Activated CD4-positive, alpha-beta memory T cell treated with anti-CD3 and anti-CD28 coated beads for 36 hours (primary cell): ENCODE measurements around the gene SH3BP2. TPM values are rescaled to one million over a fixed set of nuclear protein-coding genes. Genes with fewer than 3 reads are reported as not detected.

Source experiments
- CTCF ChIA-PET: fragments of 350-600 bp; sonication (Branson Sonifier 250); formaldehyde crosslinking; loops from one replicate; lab custom pipeline; 2021; ENCODE audit warnings: antibody characterized with exemption, inconsistent platforms; lab: Charles Lee
- POLR2A ChIA-PET: fragments of 350-600 bp; sonication (Branson Sonifier 250); formaldehyde crosslinking; loops from one replicate; lab custom pipeline; 2021; ENCODE audit warnings: antibody characterized with exemption; lab: Charles Lee
- DNase-seq: peaks from one replicate; pipeline ENCODE4 v3.0.0-alpha.2; 2020
- H3K27ac Mint-ChIP-seq: one replicate; pipeline ENCODE4 v1.8.0; 2021; ENCODE audit warnings: mixed read lengths
- H3K27me3 Mint-ChIP-seq: one replicate; pipeline ENCODE4 v1.8.0; 2021; ENCODE audit warnings: mixed read lengths
- H3K36me3 Mint-ChIP-seq: one replicate; pipeline ENCODE4 v1.8.0; 2021; ENCODE audit warnings: mixed read lengths
- H3K4me1 Mint-ChIP-seq: one replicate; pipeline ENCODE4 v1.8.0; 2021; ENCODE audit warnings: low read depth, mixed read lengths
- H3K4me3 Mint-ChIP-seq: one replicate; pipeline ENCODE4 v1.8.0; 2021; ENCODE audit warnings: mild to moderate bottlenecking, mixed read lengths
- H3K9me3 Mint-ChIP-seq: one replicate; pipeline ENCODE4 v1.8.0; 2021; ENCODE audit warnings: mixed read lengths
- intact Hi-C: fragments of 100-400 bp; cut with micrococcal nuclease; formaldehyde crosslinking; loops from one replicate; pipeline ENCODE4 v1.15.1; 2023
- total RNA-seq, 2 experiments: library from RNA; stranded (reverse); gene quantifications; one replicate each; pipeline ENCODE4 v1.2.3, GENCODE V29; 2021

Gene SH3BP2
- total RNA-seq, 2 experiments from 2014 or later = 55.9 to 62.8 TPM

- ChIA-PET CTCF (no interaction called here), POLR2A (interaction anchor here (1.0 kb wide), 1 partner anchor 78 kb away, joined by 3 read pairs; no protein-coding TSS in a partner anchor)
- Mint-ChIP-seq H3K9me3 (no peaks in the 10 kb centered on the region), H3K36me3 (no peaks in the 10 kb centered on the region), H3K27ac (peak overlapping the region; percentile 87), H3K4me1 (peaks cover 45% of the 10 kb centered on the region), H3K27me3 (no peaks in the 10 kb centered on the region), H3K4me3 (peak overlapping the region; percentile 83)
- DNase-seq = peak; percentile 76
- intact Hi-C loops = loop anchor here (2.0 kb wide), 1 partner anchor 23 kb away; no protein-coding TSS in a partner anchor
Observed at GRCh38 chr4:2793586-2794485, 951 bp downstream of the SH3BP2 start.

DNA sequence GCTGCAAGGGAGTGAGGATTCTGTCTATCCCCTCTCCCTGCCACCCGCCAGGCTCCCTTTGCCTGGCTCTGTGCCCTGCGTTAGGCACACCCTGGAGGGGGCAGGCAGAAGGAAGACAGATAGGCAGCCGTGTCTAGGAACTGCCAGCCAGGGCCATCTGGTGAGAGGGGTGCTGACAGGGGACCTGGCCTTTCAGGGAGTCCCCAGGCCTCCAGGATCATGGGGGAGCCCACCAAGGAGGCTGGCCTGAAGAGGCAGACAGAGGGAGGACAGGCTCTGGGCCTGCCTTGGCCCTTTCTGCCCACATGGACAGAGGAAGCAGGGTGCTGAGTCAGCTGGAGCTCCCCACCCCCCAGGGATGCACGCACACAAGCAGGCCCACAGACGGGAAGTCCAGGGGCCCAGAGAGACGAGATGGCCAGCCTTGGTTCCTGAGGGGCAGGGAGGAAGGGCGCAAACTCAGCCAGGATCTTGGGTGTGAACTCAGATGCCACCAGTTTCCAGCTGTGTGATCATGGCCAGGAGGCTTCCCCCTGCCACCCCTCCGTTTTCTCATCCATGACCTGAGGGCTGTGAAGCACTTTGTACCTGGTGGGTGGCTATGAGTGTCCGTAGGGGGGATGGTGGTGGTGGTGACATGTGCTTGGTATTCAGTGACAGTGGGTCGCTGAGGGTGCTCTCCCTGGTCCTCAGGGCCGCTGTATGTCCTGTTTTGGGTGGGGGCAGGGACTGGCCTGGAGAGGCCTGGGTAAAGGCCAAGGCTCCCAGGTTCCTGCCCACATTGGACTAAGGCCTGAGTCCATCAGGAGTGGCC, 1.8 kb downstream of the SH3BP2 start:
- Mint-ChIP-seq H3K9me3 (no peaks in the 10 kb centered on the region), H3K36me3 (no peaks in the 10 kb centered on the region), H3K27ac (peak overlapping the region; percentile 87), H3K4me3 (peak overlapping the region; percentile 83), H3K4me1 (peaks cover 45% of the 10 kb centered on the region), H3K27me3 (no peaks in the 10 kb centered on the region)
- ChIA-PET POLR2A (interaction anchor here (1.0 kb wide), 1 partner anchor 77 kb away, joined by 3 read pairs; no protein-coding TSS in a partner anchor), CTCF (no interaction called here)
- no peak for DNase-seq
- intact Hi-C loops = loop anchor here (5.0 kb wide), 2 partner anchors 32 to 48 kb away; partner anchors contain the start of gene ADD1

- Mint-ChIP-seq H3K4me1 (peaks cover 50% of the 10 kb centered on the region), H3K4me3 (peak overlapping the region; percentile 54), H3K27ac (no peak overlapping the region), H3K9me3 (no peaks in the 10 kb centered on the region), H3K27me3 (no peaks in the 10 kb centered on the region), H3K36me3 (no peaks in the 10 kb centered on the region)
- no peak for DNase-seq
- intact Hi-C loops = loop anchor here (5.0 kb wide), 2 partner anchors 33 to 47 kb away; partner anchors contain the start of gene ADD1
- ChIA-PET CTCF (no interaction called here), POLR2A (no interaction called here)
Observed at GRCh38 chr4:2795300-2795892, 2.5 kb downstream of the SH3BP2 start.

DNA sequence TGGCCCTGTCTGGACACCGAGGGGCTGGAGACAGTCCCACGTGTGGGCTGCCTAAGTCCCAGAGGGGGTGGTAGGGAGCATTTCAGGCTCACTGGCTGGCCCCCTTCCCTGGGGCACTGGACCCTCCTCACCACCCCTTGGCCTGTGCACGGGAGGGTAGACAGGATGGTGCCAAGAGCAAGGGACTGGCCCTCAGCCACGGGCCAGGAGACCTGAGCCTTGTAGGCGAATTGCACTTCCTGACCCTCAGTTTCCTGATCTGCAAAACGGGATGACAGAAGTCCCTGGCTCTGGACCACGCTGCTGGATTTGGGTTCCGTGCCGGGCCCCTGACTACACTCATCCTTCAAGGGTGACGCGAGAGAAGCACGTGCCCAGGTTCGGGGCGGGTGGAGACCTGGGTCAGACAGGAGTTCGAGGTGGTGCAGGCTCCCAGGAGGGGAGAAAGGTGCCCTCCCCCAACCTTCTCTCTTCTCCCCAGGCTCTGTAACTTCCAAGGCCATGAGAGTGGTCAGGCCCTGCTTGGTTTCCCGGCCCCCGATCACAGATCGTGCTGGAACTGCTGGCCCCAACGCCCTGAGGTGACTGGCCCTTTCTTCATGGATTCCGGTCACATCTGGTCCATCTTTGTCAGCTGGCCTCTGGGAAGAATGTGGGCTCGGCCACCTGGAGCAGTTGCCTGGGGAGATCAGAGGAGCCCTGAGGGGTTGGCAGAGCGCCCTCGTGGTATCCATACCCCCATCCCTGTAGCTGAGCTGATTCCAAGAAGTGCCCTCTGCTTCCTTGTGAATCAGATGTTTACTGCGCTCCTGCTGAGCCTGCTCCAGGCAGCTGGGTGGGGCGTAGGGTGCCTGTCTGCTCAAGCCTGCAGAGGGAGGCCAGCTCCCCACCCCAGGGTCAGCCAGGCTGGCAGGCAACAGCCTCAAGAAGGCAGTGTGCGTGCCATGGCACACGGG, 3.3 kb downstream of the SH3BP2 start:
- Mint-ChIP-seq H3K27me3 (no peaks in the 10 kb centered on the region), H3K36me3 (no peaks in the 10 kb centered on the region), H3K9me3 (no peaks in the 10 kb centered on the region), H3K4me1 (peaks cover 57% of the 10 kb centered on the region), H3K27ac (no peak overlapping the region), H3K4me3 (no peak overlapping the region)
- POLR2A ChIA-PET = interaction anchor here (0.6 to 3.5 kb wide), 2 partner anchors 15 to 43 kb away, joined by 3 to 21 read pairs; no protein-coding TSS in a partner anchor
- CTCF ChIA-PET = interaction anchor here (0.6 to 3.9 kb wide), 2 partner anchors 10 to 32 kb away, joined by 3 to 20 read pairs; no protein-coding TSS in a partner anchor
- no peak for DNase-seq
- intact Hi-C loops = loop anchor here (5.0 kb wide), 2 partner anchors 34 to 46 kb away; partner anchors contain the start of gene ADD1

DNA sequence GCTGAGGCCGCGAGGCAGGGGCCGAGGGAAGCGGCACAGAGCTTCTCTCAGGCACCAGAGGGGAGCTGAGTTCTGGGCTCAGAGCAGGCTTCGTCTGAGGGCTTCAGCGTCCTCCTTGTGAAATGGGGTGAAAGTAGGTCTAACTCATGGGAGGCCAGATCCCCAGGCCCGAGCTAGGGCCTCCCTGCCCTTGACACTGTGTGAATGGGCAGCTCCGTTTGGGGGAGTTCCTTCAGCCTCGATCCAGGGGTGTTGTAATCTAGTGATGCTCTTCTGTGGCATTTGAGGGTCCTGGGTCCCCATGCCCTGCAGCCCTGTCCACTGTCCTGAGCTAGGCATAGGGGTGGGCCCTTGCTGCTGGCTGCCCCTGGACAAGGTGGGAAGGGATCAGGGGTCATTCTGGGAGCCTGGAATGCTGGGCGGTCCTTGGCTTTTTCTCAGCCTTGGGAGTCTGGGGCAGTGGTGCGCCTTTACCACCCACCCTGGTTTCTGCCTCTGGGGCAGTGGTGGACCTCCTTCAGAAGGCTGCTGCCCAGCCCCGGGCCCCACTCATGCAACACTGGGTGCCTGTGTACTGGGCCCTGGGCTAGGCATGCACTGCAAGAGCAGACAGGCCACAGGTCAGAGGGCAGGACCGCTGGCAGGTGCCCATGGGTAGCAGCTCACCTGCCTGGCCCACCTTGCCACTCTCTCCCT, 4.1 kb downstream of the SH3BP2 start:
- POLR2A ChIA-PET = interaction anchor here (0.6 to 3.5 kb wide), 5 partner anchors 10 to 139 kb away, joined by 3 to 21 read pairs (median 7); no protein-coding TSS in a partner anchor
- CTCF ChIA-PET = interaction anchor here (0.6 to 3.9 kb wide), 2 partner anchors 11 to 33 kb away, joined by 3 to 20 read pairs; no protein-coding TSS in a partner anchor
- no peak for DNase-seq
- intact Hi-C loops = loop anchor here (5.0 kb wide), 2 partner anchors 35 to 45 kb away; partner anchors contain the start of gene ADD1
- H3K27ac Mint-ChIP-seq = peak overlapping the region; percentile 83
- no peaks in the 10 kb centered on the region for H3K27me3 Mint-ChIP-seq
- no peak overlapping the region for H3K4me3 Mint-ChIP-seq
- H3K4me1 Mint-ChIP-seq = peaks cover 62% of the 10 kb centered on the region
- H3K9me3 Mint-ChIP-seq = no peaks in the 10 kb centered on the region
- H3K36me3 Mint-ChIP-seq = no peaks in the 10 kb centered on the region

- ChIA-PET CTCF (interaction anchor here (0.6 to 3.9 kb wide), 3 partner anchors 10 to 34 kb away, joined by 3 to 20 read pairs (median 4); no protein-coding TSS in a partner anchor), POLR2A (interaction anchor here (0.9 to 3.5 kb wide), 8 partner anchors 11 to 156 kb away, joined by 3 to 21 read pairs (median 4); no protein-coding TSS in a partner anchor)
- no peaks in the 10 kb centered on the region for H3K27me3 Mint-ChIP-seq
- intact Hi-C loops = loop anchor here (5.0 kb wide), 2 partner anchors 35 to 45 kb away; partner anchors contain the start of gene ADD1
- no peaks in the 10 kb centered on the region for H3K9me3 Mint-ChIP-seq
- H3K4me3 Mint-ChIP-seq = peak overlapping the region; percentile 73
- H3K36me3 Mint-ChIP-seq = no peaks in the 10 kb centered on the region
- peaks cover 62% of the 10 kb centered on the region for H3K4me1 Mint-ChIP-seq
- peak overlapping the region; percentile 83 for H3K27ac Mint-ChIP-seq
- peak; percentile 62 for DNase-seq
Observed at GRCh38 chr4:2797545-2798305, 4.8 kb downstream of the SH3BP2 start.

DNA sequence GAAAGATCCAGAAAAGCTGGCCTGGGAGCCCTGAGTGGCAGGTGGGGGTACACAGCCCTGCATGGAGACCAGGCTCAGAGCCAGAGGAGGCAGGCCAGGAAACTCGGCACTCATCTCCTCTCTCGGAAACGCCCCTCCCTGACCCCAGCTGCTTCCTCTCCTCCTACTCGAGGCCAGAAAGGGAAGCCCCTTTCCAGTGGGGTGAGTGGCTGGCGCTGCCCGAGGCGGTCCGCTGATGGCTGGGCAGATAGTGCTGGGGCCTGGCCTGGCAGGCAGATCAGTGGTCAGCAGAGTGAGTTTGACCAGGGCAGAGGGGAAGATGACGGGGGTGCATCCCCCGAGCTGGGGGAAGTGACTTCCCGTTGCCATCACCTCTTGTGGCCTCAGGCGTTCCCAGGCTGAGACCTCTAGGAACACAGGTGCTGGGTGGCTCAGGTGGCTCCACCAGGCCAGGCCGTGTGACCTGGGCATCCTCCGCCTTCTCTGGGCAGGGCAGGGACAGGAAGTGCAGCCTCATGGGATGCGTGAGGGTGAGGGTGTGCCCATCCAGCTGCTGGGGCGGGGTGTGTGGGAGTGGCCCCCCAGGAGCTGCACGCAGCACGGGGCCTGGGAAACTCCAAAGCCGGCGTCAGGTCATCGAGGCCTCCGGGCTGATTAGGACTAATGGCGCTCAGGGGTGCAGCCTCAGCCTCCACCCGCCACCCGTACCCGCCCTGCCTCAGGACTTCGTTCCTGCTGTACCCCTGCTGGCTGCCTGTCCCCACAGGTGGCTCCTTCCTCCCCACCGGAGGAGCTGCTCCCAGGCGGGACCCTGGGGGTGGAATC, 5.7 kb downstream of the SH3BP2 start:
- intact Hi-C loops = loop anchor here (5.0 kb wide), 2 partner anchors 36 to 44 kb away; partner anchors contain the start of gene ADD1

DNA sequence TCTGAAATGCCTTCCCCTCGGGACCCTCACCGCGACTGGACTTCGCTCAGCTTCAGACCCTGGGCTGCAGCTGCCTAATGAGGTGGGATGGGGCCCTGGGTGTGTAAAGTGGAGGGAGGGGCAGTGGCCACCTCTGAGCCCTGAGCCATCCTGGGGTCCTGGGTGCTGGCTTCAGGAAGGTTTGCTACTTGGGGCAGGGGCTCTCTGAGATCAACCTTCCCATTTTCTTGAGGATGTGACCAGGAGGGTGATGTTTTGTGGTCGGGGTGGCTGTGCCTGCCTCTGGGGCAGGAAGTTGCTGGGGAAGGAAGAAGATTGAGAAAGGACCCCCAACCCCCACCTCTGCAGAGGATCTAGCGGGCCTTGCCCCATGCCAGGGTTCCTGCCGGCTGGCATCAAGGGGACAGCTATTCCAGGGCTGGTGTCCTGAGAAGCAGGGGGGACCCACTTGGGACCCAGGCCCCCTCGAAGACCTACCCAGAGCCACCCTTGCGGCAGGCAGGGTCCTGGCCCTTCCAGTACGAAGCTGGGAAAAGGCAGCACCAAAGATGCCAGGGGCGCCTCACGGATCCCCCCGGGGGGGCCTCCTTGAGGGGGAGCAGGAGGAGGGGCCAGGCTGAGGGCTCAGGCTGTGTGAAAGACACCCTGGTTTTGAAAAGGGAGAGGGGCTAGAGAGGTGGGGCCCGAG, 6.5 kb downstream of the SH3BP2 start:
- Mint-ChIP-seq H3K27ac (peak overlapping the region; percentile 83), H3K4me3 (peak overlapping the region; percentile 64), H3K4me1 (peaks cover 56% of the 10 kb centered on the region), H3K36me3 (no peaks in the 10 kb centered on the region), H3K9me3 (no peaks in the 10 kb centered on the region), H3K27me3 (no peaks in the 10 kb centered on the region)
- intact Hi-C loops = loop anchor here (5.0 kb wide), 2 partner anchors 37 to 43 kb away; partner anchors contain the start of gene ADD1
- CTCF ChIA-PET = interaction anchor here (0.6 to 3.9 kb wide), 4 partner anchors 13 to 155 kb away, joined by 3 to 20 read pairs (median 4); no protein-coding TSS in a partner anchor
- POLR2A ChIA-PET = interaction anchor here (0.7 to 3.5 kb wide), 7 partner anchors 12 to 166 kb away, joined by 3 to 21 read pairs (median 3); no protein-coding TSS in a partner anchor
- DNase-seq = no peak

More for the DNA sequence above, 5.7 kb downstream of the SH3BP2 start:
- no peaks in the 10 kb centered on the region for H3K9me3 Mint-ChIP-seq
- H3K4me1 Mint-ChIP-seq = peaks cover 61% of the 10 kb centered on the region
- ChIA-PET CTCF (interaction anchor here (0.6 to 3.9 kb wide), 5 partner anchors 11 to 155 kb away, joined by 3 to 20 read pairs (median 4); no protein-coding TSS in a partner anchor), POLR2A (interaction anchor here (0.9 to 3.5 kb wide), 9 partner anchors 12 to 156 kb away, joined by 3 to 21 read pairs (median 4); no protein-coding TSS in a partner anchor)
- no peaks in the 10 kb centered on the region for H3K27me3 Mint-ChIP-seq
- peak; percentile 78 for DNase-seq
- H3K27ac Mint-ChIP-seq = peak overlapping the region; percentile 83
- H3K36me3 Mint-ChIP-seq = no peaks in the 10 kb centered on the region
- H3K4me3 Mint-ChIP-seq = peak overlapping the region; percentile 73
